Stimulated activated CD8-positive, alpha-beta memory T cell treated with anti-CD3 and anti-CD28 coated beads, Interleukin-15, amount 100 ng/mL, for 1 hour (primary cell): ENCODE results near the gene PDS5B.

Experiments used
- DNase-seq: peaks from one replicate; pipeline ENCODE4 v3.0.0-alpha.2; 2020; ENCODE audit warnings: low read depth

PDS5B gene

GRCh38 chr13:32731074-32731473 is 144.8 kb downstream of the PDS5B start:
- DNase-seq: no peak

GRCh38 chr13:32731576-32731975 is 145.3 kb downstream of the PDS5B start:
- DNase-seq: no peak

- DNase-seq: no peak
Observed at GRCh38 chr13:32733690-32734089, 147.4 kb downstream of the PDS5B start.

- DNase-seq: no peak
Observed at GRCh38 chr13:32734511-32734910, 148.3 kb downstream of the PDS5B start.

GRCh38 chr13:32735859-32736258 is 149.6 kb downstream of the PDS5B start:
- no peak for DNase-seq

- no peak for DNase-seq
Observed at GRCh38 chr13:32736648-32737047, 150.4 kb downstream of the PDS5B start.

- no peak for DNase-seq
Observed at GRCh38 chr13:32737111-32737571, 150.9 kb downstream of the PDS5B start.

GRCh38 chr13:32737679-32738078 is 151.4 kb downstream of the PDS5B start:
- DNase-seq: no peak

- no peak for DNase-seq
Observed at GRCh38 chr13:32745509-32745908, 159.3 kb downstream of the PDS5B start.

GRCh38 chr13:32746474-32746873 is 160.2 kb downstream of the PDS5B start:
- no peak for DNase-seq

- no peak for DNase-seq
Observed at GRCh38 chr13:32748305-32748704, 162.1 kb downstream of the PDS5B start.

GRCh38 chr13:32751340-32751739 is 165.1 kb downstream of the PDS5B start:
- no peak for DNase-seq

GRCh38 chr13:32752311-32752710 is 166.1 kb downstream of the PDS5B start:
- no peak for DNase-seq

GRCh38 chr13:32752997-32753606 is 166.8 kb downstream of the PDS5B start:
- no peak for DNase-seq

GRCh38 chr13:32754179-32754578 is 167.9 kb downstream of the PDS5B start:
- no peak for DNase-seq

- DNase-seq: no peak
Observed at GRCh38 chr13:32759152-32759551, 172.9 kb downstream of the PDS5B start.

- no peak for DNase-seq
Observed at GRCh38 chr13:32761472-32761871, 175.2 kb downstream of the PDS5B start.

- no peak for DNase-seq
Observed at GRCh38 chr13:32779119-32779518, 192.9 kb downstream of the PDS5B start.

GRCh38 chr13:32781906-32782305 is 195.7 kb downstream of the PDS5B start:
- no peak for DNase-seq

- no peak for DNase-seq
Observed at GRCh38 chr13:32783067-32783466, 196.8 kb downstream of the PDS5B start.

- no peak for DNase-seq
Observed at GRCh38 chr13:32790731-32791130, 204.5 kb downstream of the PDS5B start.

GRCh38 chr13:32791545-32792172 is 205.4 kb downstream of the PDS5B start:
- no peak for DNase-seq

- DNase-seq: no peak
Observed at GRCh38 chr13:32796754-32797153, 210.5 kb downstream of the PDS5B start.

GRCh38 chr13:32802159-32802558 is 215.9 kb downstream of the PDS5B start:
- no peak for DNase-seq
